Measurements from ENCODE around the gene ZFP82. TPM values are rescaled to one million over a fixed set of nuclear protein-coding genes. Genes with fewer than 3 reads are reported as not detected.

Gene ZFP82
- total and polyA plus RNA-seq, 2 experiments from 2014 or later: 10.2 to 18.4 TPM

DNA sequence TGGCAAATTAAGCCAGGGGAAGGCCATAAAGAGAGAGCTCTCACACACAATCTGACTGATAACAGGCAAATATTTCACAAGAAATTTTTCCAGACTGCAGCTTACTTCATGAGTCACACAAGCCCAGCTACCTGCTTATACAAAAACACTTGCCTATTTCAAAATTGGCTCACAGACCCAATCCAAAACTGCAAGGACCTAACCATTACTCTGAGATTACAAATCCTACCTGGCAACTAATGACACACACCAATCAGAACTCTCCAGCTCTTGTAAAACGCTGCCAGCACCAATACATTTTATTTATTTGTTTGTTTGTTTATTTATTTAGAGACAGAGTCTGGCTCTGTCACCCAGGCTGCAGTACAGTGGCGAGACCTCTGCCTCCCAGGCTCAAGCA lies 18.1 kb upstream of the ZFP82 start:
- Histone ChIP-seq H3K4me1 (ENCODE audit: low read depth) (no peaks in the 10 kb centered on the region), H3K36me3 (no peaks in the 10 kb centered on the region), H3K4me3 (no peak overlapping the region), H3K27me3 (no peaks in the 10 kb centered on the region), H3K27ac (no peak overlapping the region), H3K9me3 (ENCODE audit: low read depth) (no peaks in the 10 kb centered on the region)
- TF ChIP-seq, protein P1, sequence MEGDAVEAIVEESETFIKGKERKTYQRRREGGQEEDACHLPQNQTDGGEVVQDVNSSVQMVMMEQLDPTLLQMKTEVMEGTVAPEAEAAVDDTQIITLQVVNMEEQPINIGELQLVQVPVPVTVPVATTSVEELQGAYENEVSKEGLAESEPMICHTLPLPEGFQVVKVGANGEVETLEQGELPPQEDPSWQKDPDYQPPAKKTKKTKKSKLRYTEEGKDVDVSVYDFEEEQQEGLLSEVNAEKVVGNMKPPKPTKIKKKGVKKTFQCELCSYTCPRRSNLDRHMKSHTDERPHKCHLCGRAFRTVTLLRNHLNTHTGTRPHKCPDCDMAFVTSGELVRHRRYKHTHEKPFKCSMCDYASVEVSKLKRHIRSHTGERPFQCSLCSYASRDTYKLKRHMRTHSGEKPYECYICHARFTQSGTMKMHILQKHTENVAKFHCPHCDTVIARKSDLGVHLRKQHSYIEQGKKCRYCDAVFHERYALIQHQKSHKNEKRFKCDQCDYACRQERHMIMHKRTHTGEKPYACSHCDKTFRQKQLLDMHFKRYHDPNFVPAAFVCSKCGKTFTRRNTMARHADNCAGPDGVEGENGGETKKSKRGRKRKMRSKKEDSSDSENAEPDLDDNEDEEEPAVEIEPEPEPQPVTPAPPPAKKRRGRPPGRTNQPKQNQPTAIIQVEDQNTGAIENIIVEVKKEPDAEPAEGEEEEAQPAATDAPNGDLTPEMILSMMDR (IDR thresholded peaks at IDR 0.05; ENCODE audit: low read depth, low read length): no peak
- peak; percentile 13 for DNase-seq (ENCODE audit: low read depth in 1 of 2, low spot score in 1 of 2)

- Histone ChIP-seq H3K36me3 (no peaks in the 10 kb centered on the region), H3K27ac (no peak overlapping the region), H3K4me3 (no peak overlapping the region), H3K4me1 (ENCODE audit: low read depth) (no peaks in the 10 kb centered on the region), H3K27me3 (peaks cover 34% of the 10 kb centered on the region), H3K9me3 (ENCODE audit: low read depth) (no peaks in the 10 kb centered on the region)
- TF ChIP-seq, protein P1 (IDR thresholded peaks at IDR 0.05; ENCODE audit: low read depth, low read length): no peak
- DNase-seq (ENCODE audit: low read depth in 1 of 2, low spot score in 1 of 2): no peak
These were observed 5.5 kb upstream of the ZFP82 start for GRCh38 chr19:36423925-36424324.

DNA sequence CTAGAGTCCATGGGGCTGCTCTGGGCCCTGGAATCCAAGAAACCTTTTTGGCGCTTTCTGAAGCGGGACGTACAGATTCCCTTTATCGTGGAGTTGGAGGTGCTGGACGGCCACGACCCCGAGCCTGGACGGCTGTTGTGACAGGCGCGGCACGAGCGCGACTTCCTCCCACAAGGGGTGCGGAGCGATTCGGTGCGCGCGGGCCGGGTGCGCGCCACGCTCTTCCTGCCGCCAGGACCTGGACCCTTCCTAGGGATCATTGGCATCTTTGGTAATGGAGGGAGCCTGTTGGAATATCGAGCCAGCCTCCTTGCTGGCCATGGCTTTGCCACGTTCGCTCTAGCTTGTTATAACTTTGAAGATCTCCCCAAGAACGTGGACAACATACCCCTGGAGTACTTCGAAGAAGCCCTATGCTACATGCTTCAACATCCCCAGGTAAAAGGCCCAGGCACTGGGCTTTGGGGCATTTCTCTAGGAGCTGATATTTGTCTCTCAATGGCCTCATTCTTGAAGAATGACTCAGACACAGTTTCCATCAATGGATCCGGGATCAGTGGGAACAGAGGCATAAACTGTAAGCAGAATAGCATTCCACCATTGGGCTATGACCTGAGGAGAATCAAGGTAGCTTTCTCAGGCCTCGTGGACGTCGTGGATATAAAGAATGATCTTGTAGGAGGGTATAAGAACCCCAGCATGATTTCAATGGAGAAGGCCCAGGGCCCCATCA lies 3.5 kb upstream of the ZFP82 start:
- Histone ChIP-seq H3K27ac (no peak overlapping the region), H3K36me3 (no peaks in the 10 kb centered on the region), H3K9me3 (ENCODE audit: low read depth) (no peaks in the 10 kb centered on the region), H3K4me1 (ENCODE audit: low read depth) (peaks cover 5% of the 10 kb centered on the region), H3K27me3 (peaks cover 34% of the 10 kb centered on the region), H3K4me3 (peak overlapping the region; percentile 37)
- TF ChIP-seq, protein P1 (IDR thresholded peaks at IDR 0.05; ENCODE audit: low read depth, low read length): no peak
- peak in 1 of 2 donors; percentile 5 for DNase-seq (ENCODE audit: low read depth in 1 of 2, low spot score in 1 of 2)

DNA sequence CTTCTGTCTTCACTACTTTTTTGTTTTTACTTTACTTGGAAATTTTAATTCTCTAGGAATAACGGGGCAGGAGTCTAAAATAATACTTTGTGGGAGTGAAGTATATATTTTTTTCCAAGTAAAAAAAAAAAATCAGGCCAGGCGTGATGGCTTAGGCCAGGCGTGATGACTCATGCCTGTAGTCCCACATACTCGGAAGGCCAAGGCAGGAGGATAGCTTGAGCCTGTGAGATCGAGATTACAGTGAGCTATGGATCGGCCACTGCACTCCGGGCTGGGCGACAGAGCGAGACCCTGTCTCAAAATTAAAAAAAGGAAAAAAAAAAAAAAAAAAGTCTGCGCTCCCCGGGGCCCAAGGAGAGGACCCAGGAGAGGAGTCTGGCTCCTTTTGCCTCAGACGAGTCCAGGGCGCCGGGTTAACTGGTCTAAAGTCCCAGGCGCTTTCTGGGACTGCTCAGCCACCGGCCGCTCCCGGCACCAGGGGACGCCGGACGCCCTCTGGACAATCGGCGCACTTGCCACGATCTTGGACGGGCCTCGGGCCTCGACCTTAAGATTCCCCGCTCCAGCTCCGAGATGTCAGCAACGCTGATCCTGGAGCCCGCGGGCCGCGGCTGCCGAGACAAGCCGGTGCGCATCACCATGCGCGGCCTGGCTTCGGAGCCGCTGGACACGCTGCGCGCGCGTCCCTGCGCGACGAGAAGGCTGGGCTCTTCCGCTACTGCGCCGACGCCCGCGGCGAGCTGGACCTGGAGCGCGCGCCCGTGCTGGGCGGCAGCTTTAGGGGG lies 2.7 kb upstream of the ZFP82 start:
- Histone ChIP-seq H3K27me3 (peaks cover 34% of the 10 kb centered on the region), H3K4me3 (peak overlapping the region; percentile 37), H3K9me3 (ENCODE audit: low read depth) (no peaks in the 10 kb centered on the region), H3K36me3 (no peaks in the 10 kb centered on the region), H3K4me1 (ENCODE audit: low read depth) (peaks cover 5% of the 10 kb centered on the region), H3K27ac (no peak overlapping the region)
- peak; percentile 40 to 75 for DNase-seq (ENCODE audit: low read depth in 1 of 2, low spot score in 1 of 2)
- TF ChIP-seq, protein P1 (IDR thresholded peaks at IDR 0.05; ENCODE audit: low read depth, low read length): peak; percentile 3

DNA sequence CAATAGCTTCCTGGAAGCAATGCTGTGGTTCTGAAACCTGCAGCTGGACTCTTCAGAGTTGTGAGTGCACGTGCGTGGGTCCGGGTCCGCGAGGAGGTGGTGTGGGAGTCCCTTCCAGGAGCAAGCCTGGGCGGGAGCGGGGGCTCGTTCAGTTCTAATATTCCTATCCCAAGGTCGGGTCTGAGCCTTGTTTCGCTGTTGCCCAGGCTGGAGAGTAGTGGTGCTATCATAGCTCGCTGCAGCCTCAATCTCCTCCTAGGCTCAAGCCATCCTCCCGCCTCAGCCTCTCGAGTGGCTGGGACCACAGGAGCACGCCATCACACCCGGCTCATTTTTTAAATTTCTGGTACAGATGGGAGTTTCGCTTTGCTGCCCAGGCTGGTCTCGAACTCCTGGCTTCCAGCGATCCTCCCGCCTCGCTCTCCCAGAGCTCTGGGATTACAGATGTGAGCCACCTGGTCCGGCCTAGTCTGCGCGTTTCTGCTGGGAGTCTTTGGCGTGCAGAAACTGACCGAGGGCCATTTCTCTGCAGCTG lies 625 bp downstream of the ZFP82 start:
- H3K4me3 ChIP-seq: peak overlapping the region; percentile 70
- no peak for DNase-seq (ENCODE audit: low read depth in 1 of 2, low spot score in 1 of 2)
- peaks cover 1% of the 10 kb centered on the region for H3K36me3 ChIP-seq
- H3K4me1 ChIP-seq (ENCODE audit: low read depth): peaks cover 5% of the 10 kb centered on the region
- H3K27me3 ChIP-seq: peaks cover 34% of the 10 kb centered on the region
- no peaks in the 10 kb centered on the region for H3K9me3 ChIP-seq (ENCODE audit: low read depth)
- H3K27ac ChIP-seq: peak overlapping the region; percentile 95
- TF ChIP-seq, protein P1 (IDR thresholded peaks at IDR 0.05; ENCODE audit: low read depth, low read length): no peak
